Activated CD8-positive, alpha-beta memory T cell treated with anti-CD3 and anti-CD28 coated beads for 1 hour (primary cell): ENCODE measurements around the gene HOXA5.

Experiments
- DNase-seq, 2 donors: peaks; one replicate each; pipeline ENCODE4 v3.0.0-alpha.2; 2020; ENCODE audit warnings: low read depth in 1 of 2; ENCODE audit errors: extremely low read depth in 1 of 2

HOXA5 gene

DNA sequence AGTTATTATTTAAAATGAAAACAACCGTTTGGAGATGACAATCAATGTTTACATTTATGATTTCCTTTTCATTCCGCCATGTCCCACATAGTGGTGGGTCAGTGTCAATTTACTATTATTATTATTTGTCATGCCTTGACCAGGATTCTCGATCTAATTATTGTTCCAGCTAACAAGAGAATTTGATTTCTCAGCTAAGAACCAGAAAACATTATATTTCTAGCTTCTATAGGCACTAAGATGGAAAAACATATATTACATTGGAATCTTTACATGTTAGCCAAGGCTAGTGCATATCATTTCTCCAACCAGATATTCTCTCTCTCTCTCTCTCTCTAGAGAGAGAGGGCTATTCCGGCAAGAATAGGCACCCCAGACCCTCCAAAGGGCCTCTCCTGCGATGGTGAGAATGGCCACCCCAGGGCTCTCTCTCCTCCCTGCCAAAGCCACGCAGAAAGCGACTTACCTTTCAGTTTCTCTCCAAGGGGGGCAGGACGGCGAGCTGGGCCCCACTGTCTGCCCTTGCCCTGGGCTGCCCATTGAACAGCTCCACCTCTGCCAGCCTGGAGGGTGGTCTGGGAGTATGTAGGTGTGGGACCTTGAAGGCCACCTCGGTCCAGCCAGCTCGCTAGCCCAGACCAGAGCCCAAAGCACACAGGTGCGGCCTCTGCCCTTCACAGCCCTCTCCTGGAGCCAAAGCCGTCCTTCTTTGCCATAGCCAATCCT, 6.5 kb upstream of the HOXA5 start:
- no peak for DNase-seq

DNA sequence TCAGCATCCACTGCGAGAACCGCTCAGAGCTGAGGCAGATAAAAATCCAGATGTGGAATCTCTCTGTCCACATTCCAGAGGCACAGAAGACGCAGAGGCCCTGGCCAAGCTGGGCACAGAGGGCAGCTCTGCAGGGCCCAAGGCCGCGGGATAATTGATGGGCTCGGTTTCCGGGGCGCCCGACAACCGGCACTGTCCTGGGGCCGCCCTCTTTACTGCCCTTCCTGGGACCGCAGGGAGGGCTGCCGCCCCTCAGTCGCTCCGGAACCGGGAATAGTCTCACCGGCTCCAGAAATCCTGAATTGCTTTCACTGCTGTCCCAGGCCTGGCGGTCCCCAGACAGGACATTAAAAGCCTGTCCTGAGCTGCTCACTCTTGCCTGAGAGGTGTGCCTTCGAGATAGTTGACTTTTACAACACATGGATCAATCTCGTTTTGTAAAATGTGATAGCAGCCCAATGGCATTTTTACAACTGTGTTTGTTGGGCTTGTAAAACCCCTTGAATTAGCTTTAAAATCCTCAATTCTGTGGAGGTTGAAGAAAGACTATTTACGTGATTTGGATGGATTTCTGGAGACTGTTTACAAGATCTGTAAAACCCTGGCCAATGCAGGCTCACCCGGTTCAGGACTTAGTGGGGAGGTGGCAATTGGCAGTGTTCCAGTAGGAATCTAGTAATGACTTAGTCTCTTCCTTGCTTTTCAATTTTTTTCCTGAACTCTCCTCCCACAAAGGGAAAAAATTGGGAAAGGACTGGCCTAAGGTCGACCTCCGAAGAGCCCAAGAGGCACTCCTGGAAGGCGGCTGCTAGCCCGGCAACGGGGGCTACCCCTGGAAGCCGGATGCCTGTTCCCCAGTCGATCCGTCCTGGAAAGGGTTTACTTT, 5.5 kb upstream of the HOXA5 start:
- no peak for DNase-seq

DNA sequence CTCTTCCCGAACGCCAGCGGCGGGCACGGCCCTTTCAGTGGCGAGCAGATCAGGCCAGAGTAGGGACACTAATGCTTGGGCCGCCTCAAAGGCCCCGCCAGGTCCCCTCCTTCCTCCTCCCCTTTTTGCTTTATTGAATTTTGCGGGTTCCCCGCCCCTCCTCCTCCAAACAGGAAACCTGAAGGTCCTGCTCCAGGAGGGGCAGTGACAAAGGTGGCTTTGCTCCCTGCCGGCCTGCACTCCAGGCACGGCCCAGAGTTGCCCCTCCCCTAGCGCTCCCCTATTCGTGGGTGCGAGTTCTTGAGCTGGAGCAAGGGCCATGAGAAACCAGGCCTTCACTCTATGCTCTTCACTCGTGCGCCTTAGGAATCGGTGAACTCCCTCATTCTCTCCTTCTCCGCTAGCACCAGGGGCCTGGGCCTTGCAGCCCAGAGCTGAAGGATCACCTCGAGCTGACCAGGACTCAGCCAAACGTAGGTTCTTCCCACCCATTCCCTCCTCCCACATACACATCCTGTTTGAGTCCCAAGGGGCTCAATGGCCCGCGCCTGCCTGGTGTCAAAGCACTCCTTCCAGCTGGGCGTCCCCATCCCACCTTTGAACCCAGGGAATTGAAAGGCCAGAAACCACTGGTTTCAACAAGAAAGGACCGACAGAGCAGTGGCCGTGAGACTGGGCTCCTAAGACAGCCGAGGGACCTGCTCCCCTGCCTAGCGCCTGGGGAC, 4.7 kb upstream of the HOXA5 start:
- no peak for DNase-seq

DNA sequence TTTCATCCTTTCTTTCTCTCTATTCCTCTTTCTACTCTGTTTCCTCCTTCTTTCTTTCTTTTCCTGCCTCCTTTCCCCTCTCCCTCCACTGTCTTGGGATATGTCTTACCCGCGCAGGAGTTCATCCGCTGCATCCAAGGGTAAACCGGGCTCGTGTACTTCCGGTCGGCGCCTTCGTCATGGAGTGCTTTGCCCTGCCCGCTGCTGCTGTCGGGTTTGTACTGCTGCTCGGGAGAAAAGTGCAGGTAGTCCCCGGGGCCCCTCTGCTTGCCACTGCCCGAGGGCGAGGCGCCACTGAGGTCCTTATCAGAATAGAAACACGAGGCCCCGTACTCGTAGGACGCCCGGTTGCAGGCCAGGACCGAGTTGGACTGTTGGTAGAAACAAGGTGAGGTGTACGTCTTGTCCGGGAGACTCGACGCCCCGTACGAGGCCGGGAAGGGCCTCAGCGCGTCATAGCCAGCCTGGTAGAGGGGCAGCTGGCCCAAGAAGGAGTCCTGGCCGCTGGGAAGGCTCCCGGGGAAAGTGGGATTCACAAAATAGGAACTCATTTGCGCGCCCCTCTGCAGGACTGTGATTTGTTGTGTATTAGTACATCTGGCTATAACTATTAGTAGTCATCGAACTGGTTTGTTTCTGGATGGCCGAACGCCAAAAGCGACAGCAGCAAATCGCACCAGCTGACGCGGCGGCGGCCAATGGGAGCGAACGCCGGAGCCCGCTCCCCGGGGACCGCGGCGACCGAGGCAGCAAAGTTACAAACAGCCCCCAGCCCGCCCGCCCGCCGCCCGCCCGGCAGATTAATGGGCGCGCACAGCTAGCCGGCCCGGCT, 3.9 kb upstream of the HOXA5 start, which contains the start of gene HOXA6:
HOXA6 (minus strand) TSS at position 576 of the 832 bp plus-strand sequence; CDS start at position 551, 25 bp downstream.
- no peak for DNase-seq

DNA sequence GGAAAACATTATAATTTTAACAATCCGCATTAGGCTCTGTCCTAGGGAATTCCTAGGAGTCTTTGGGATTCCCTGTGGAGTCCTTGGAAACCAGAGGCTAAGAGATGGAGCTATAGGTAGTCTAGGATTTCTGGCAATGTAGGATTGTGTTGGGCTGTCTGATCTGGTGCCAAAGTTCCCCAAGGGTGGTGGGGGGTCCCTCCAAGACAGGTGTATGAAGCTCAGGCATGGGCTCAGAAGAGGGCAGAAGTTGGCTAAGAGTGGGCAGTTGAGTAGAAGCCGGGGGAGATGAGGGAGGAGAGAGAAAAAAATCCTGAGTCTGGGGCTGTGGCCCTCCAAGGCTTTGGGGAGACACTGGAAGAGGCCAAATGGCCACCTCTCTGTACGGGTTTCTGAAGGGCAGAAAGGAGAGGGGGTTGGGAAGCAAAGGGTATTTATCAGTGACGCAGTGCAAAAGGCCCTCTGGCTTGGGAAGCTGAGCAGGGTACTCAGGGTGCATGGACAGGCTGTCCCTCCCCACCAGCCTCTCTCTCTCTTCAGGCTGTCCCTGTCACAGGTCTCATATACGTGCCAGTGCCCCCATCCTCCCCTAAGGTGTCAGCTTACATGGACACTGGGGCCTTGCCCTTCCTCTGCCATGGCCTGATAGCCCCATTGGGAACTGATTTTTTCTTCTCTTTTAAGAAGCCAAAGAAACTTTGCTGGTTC, 3.2 kb upstream of the HOXA5 start:
- DNase-seq = no peak

DNA sequence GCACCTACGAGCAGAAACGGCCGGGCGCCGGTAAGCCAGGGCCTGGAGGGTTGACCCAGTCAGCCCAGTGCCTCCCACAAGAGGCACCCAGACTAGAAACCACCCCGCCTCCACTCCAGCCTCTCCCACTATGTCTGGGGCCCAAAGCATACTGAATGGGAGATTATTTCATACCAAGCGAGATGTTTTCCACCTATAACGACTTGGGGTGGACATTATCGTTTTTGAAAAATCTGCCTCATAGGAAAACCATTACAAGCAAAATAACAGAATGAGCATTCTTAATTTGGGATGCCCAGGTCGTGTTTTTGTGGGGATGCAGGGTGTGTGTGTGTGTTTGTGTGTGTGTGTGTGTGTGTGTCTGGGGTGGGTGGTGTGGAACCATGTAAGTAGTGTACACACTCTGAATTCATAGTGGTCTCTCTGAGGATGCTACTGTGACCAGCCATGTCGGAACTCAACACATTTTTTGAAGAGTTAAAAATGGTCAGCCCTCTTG, 2.5 kb upstream of the HOXA5 start:
- no peak for DNase-seq

DNA sequence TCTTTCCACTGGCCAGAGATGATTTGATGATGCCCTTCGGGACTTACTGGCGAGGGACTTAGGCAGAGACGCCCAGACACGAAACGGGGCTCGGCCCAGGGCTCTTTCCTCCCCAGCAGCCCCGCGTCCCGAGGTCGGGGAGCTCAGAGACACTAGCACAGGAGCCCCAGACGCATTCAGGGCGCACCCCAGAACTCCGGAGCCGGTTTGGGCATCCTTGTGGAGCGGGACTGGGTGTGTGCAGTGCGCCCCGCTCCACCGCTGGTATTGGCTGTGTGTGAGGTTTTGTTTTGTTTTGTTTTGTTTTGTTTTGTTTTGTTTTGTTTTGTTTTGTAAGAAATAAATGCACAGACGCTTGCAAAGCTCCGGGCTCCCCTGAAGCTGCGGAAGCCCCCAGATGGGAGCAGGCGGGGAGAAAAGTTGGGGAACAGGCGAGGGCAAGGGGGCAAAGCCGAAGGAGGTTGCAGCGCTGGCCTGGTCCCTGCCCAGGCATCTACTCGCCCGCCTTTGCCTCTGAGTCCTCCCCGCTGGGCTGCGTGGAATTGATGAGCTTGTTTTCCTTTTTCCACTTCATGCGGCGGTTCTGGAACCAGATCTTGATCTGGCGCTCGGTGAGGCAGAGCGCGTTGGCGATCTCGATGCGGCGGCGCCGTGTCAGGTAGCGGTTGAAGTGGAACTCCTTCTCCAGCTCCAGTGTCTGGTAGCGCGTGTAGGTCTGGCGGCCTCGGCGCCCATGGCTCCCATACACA, 1.9 kb upstream of the HOXA5 start:
- DNase-seq = no peak

DNA sequence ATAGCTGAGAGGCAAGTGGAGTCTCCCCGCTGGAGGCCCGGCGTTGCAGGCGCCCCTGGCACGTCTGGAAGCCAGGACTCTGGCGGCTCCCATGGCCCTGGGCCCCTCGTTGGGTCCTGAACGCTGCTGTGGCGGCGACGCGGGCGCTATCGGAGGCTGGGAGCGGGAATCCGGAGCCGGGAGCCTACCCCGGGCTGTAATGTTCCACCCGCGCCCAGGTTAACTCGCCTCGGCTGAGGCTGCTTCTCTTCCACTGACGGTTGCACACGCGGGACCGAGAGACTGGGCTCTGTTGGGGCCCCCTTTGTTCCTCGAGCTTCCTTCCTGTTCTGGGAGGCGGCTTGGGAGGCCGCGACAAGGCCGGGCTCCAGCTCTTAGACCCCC, 1.3 kb upstream of the HOXA5 start:
- DNase-seq = no peak

DNA sequence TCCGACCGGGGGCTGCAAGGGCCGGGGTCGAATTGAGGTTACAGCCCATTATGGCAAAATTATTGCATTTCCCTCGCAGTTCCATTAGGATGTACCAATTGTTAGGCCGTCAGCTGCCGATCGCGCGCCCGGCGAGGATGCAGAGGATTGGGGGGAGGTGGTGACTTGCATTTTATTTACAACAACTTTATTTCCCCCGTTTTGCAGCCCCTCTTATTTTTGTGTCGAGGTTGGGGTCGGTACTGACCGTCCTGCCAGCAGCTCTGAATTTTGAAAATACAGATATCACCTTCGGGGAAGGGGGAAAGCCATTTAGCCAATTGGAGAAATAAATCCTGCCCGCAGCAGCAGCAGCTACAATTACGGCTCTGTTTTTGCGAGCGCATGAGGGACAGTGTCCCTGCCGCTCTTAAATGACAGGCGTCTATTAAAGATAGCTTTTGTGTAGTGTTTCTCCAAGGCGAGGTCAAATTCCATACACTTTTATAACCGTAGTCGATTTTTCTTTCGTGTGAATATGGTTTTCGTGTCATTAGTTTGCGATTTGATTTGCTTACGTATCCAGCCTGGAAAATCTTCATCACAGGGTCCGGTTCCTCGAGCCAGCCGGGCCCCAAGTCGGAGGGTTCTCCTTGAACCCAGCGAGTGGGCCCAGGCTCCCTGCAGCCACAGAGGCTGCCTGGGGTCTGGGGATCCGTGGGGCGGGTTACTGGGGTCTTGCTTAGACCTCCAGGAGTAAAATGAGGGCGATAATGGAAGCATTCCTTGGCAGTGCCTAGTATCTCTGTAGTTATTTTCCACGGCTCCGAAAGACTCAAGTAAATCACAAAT, 684 bp upstream of the HOXA5 start:
- DNase-seq = no peak

DNA sequence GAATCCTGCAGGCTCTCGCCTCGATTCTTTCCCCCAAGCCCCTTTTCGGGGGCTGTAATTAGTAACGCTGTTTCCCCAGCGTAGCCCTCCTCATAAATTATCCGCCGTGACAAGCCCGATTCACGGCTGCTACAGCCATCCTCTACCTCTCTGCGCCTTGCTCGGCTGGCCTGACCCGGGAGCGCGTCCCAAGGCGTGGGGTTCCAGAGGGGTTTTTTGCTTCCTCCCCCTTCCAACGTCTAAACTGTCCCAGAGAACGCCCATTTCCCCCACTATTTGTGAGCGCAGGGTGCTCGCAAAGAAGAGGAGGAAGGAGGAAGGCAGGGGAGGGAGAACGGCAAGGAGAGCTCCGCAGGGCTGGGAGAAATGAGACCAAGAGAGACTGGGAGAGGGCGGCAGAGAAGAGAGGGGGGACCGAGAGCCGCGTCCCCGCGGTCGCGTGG, 880 bp downstream of the HOXA5 start:
- DNase-seq = no peak

DNA sequence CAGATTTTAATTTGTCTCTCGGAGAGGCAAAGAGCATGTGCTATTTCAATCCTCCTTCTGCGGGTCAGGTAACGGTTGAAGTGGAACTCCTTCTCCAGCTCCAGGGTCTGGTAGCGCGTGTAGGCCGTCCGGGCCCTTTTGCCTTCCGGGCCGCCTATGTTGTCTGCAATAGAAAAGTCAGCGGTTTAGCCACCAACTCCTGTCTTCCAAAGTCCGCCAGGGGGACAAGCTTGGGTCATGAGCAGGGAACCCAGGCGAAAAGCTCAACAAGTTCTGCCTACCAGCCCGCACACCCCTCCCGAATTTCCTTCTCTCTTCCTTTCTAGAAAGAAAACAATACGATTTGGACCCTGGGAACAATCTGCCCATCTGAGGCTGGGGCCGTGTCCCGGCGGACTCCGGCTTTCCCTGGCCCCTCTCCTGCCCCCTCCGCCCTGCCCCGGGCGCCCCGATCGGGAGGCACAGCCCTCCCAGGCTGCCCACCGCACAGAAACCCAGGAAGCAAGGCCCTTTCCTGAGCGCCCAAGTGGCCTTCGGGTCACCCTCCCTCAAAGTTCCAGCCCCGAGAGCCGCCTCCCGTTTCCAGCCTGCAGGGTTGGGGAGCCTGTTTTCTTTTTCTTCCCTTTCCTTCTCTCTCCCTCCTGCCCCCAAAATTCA, 1.4 kb downstream of the HOXA5 start:
- no peak for DNase-seq

DNA sequence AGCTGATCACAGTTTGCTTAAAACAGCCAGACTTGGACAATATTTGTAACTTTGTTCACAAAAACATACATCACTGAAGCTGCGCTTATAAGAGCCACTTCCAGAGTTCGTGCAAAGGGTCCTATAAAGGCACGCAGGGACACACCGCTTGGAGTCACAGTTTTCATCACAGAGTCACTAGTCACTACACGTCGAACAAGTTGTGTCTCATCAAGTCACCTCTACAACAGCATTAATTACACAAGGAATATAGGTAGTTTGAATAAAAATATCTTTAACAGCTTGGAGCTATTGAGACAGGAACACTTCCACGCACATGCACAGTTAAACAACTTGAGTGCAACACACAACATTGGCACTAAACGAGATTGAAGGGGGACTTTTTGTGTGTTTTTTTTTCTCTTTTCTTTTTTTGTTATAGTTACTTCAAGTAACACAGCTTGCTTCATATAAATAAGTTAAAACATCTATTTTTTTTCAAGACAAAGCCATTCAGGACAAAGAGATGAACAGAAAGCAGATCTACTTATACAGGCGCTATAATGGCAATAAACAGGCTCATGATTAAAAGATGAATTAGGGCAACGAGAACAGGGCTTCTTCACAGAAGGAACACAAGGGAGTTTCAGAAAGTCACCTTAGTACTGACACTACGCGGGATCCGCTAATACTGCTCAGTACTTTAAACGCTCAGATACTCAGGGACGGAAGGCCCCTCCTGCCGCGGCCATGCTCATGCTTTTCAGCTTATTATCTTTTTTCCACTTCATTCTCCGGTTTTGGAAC, 2.2 kb downstream of the HOXA5 start:
- no peak for DNase-seq

DNA sequence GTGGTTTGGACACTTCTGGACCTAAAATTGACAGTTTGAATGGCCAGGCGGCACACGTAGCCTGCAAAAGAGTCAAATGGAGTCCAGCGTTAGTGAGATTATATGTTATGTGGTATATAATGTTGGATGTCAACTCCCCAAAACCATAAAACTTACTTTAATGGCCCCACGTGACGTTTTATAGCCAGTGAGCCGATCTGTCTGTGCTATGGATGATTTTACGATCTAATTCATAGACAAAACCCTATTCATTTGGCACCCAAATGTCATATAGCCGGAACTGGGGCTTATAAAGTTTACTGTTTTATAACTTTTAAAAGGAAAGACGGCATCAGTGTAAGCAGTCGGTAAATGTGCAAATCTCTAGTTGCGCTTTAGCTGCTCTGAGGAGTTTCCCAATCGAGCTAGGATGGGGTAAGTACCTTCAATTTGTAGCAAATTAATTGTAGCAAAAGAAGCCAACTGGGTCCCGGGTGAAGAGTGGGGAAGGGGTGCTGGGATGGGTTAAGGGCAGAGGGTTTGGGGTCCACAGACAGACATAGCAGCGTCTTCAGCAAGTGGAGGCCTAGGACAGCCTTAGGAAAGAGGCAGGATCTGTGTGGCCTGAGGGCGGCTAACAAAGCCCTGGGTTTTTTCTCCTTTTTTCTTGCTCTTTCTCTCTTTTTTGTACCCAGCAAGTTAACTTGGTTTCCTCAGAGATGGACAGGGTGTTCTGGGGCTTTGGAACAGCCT, 3.2 kb downstream of the HOXA5 start:
- no peak for DNase-seq

DNA sequence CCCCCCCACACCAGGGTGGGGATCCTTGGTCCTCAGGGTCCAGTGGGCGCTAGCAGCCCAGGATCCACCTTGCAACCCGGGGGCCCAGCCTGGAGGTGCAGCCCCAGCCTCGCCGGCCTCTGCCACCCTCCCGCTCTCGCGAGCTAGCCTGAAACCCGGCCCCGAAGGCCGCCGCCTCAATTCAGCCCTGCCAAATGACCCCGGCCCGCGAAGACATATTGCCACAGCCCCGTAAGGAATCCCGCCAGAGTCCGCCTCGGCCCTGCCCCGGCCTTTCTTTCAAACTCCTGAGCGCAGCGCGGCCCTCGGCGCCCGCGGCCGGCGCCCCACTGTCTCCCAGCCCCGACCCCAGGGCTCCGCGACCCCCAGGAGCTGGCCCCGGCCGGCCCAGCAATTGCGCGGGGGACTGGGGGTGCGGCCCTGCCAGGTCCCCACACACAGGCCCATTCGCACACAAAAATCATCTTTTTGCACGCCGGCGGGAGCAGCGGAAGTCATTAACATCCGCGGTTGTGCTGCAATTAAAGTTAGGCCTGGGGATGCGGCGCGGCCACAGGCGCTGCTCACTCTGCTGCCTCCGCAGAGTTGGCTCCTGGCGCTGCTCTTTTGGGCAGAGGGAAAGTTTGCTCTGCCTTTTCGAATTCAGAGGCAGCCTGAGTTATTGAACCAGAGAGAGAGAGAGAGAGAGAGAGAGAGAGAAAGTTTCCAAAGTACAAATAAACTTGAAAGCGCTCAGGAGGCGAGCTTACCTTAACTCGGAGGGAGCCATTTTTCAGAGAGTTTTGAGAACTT, 4.0 kb downstream of the HOXA5 start:
- no peak for DNase-seq

DNA sequence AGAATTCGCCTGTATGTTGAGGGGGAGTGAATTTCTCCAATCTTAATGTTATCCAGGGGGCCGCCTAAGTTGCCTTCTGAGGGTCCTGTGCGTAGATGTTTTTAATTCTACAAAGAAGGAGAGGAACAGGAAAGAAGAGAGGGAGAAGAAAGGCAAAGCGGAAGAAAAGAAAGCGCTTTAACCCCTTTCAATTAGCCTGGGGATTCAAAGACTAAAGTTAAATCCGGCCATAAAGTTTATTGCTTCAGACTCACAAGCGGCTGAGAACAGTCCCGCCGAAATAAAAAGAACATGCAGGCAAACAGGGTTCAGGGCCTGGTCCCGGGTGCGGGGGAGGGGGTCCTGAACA, 4.5 kb downstream of the HOXA5 start:
- DNase-seq = no peak

DNA sequence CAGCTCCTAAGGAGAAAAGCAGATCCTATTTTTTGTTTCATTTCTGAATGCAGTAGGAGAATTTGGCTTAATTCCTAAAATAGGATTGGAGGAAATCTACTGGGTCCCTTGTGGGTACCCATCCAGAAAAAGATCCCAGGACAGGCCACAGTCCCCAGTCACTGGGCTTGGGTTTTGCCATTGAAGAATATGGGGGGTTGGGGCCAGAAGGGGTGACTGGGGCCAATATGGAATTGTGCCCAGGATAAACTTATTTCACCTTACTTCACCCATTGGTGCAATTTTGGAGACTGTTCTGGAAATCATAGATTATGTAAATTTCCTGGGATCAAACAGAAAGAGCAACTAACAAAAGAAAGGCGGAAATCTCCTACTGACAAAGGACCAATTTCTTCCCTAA, 5.0 kb downstream of the HOXA5 start:
- no peak for DNase-seq
